RWPE2 (cell line): ENCODE results near the gene METTL4.

Experiments
- ATAC-seq: fragments of 200-7000 bp; cut with Tn5 transposase; 3 replicates; pipeline ENCODE4 v1.9.1; 2021; ENCODE audit warnings: low read depth
- DNase-seq: peaks from one replicate; pipeline ENCODE4 v3.0.0-alpha.2; 2020; ENCODE audit warnings: low spot score
- H3K27ac ChIP-seq: fragments of 450-650 bp; 2 replicates; pipeline ENCODE4 v1.5.1; 2017; ENCODE audit warnings: mild to moderate bottlenecking; ENCODE audit not compliant: poor library complexity, severe bottlenecking
- H3K27me3 ChIP-seq: fragments of 250-450 bp; sonication (Bioruptor Pico); 2 replicates; pipeline ENCODE4 v1.5.1; 2021; ENCODE audit warnings: mild to moderate bottlenecking, moderate library complexity; ENCODE audit not compliant: insufficient read depth, poor library complexity, severe bottlenecking
- H3K36me3 ChIP-seq: fragments of 250-450 bp; sonication (Bioruptor Pico); 2 replicates; pipeline ENCODE4 v1.5.1; 2020; ENCODE audit warnings: low read depth, mild to moderate bottlenecking, moderate library complexity
- H3K4me1 ChIP-seq: fragments of 250-450 bp; sonication (Bioruptor Pico); 2 replicates; pipeline ENCODE4 v1.5.1; 2021; ENCODE audit warnings: mild to moderate bottlenecking, moderate library complexity; ENCODE audit not compliant: insufficient read depth, poor library complexity, severe bottlenecking
- H3K4me3 ChIP-seq: fragments of 250-450 bp; sonication (Bioruptor Pico); 2 replicates; pipeline ENCODE4 v1.5.1; 2021; ENCODE audit warnings: mild to moderate bottlenecking, moderate library complexity; ENCODE audit not compliant: severe bottlenecking
- H3K9me3 ChIP-seq: fragments of 250-450 bp; sonication (Bioruptor Pico); 2 replicates; pipeline ENCODE4 v1.5.1; 2021; ENCODE audit warnings: mild to moderate bottlenecking, moderate library complexity; ENCODE audit not compliant: severe bottlenecking
- CTCF ChIP-seq: fragments of 450-650 bp; IDR thresholded peaks from one replicate; pipeline ENCODE4 v1.5.1; 2017; ENCODE audit warnings: mild to moderate bottlenecking, moderate library complexity; ENCODE audit not compliant: poor library complexity, severe bottlenecking

The METTL4 gene

GRCh38 chr18:2568129-2568528 is 3.2 kb downstream of the METTL4 start:
- TF ChIP-seq CTCF = no peak
- H3K27ac ChIP-seq = no peak overlapping the region
- ATAC-seq = no peak
- no peak for DNase-seq
- H3K9me3 ChIP-seq = no peaks in the 10 kb centered on the region
- H3K36me3 ChIP-seq = peaks cover 37% of the 10 kb centered on the region
- no peak overlapping the region for H3K4me3 ChIP-seq
- peaks cover 11% of the 10 kb centered on the region for H3K4me1 ChIP-seq
- no peaks in the 10 kb centered on the region for H3K27me3 ChIP-seq

DNA sequence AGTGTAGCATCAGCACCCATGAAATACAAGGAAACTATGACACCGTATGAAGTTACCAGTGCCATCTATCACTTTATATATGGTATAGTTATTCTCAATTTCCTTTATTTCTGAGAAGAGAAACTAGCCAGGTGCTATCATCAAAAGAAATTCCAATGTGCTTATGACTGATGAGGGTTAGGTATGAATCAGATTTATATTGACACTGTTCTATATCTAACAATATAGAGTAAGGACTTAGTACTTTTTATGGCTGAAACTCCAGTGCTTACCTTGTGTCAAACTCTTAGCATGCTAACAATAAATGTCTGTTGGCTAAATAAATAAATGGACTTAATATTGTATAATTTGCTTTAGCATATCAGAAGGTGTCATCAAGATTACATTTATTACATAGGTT is 6.9 kb downstream of the METTL4 start:
- no peaks in the 10 kb centered on the region for H3K4me1 ChIP-seq
- no peaks in the 10 kb centered on the region for H3K9me3 ChIP-seq
- H3K36me3 ChIP-seq = peaks cover 56% of the 10 kb centered on the region
- no peak overlapping the region for H3K27ac ChIP-seq
- ATAC-seq = no peak
- no peak for DNase-seq
- H3K4me3 ChIP-seq = no peak overlapping the region
- no peak for TF ChIP-seq CTCF
- no peaks in the 10 kb centered on the region for H3K27me3 ChIP-seq

DNA sequence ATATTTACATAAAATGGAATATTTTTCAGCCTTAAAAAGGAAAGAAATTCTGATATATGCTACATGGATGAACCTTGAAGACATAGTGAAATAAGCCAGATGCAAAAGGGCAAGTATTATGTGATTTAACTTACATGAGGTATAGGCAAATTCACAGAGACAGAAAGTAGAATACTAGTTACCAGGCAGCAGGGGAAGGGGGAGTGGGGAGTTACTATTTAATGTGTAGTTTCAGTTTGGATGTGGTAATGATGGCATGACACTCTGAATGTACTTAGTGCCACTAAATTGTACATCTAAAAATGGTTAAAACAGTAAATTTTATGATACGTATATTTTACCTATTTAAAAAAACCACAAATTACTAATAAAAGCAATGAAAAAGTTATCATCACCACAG is 12.1 kb downstream of the METTL4 start:
- no peak for TF ChIP-seq CTCF
- Histone ChIP-seq H3K9me3 (no peaks in the 10 kb centered on the region), H3K4me3 (no peak overlapping the region), H3K27ac (no peak overlapping the region), H3K4me1 (no peaks in the 10 kb centered on the region), H3K36me3 (peaks cover 36% of the 10 kb centered on the region), H3K27me3 (no peaks in the 10 kb centered on the region)
- ATAC-seq (no peak), DNase-seq (no peak)

DNA sequence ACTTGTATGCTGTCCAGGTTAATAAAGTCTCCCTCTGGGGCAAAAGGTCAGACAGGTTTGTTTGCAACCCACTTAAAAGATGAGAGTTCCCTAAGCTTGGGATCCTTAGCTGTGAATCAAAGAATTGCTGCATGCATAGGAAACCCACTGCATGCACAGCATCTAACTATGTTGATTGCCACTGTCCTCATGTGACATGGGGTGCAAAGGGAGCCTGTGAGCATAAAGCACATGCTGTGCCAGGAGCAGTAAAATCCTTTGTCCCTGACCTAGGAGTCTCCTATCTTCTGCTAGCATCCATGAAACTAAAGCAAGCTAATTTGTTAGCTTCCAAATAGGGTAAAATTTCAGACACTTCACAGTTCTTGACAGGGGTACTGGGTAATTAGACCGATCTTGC is 13.8 kb downstream of the METTL4 start:
- Histone ChIP-seq H3K27me3 (no peaks in the 10 kb centered on the region), H3K9me3 (no peaks in the 10 kb centered on the region), H3K4me1 (no peaks in the 10 kb centered on the region), H3K4me3 (no peak overlapping the region), H3K27ac (no peak overlapping the region), H3K36me3 (peaks cover 42% of the 10 kb centered on the region)
- TF ChIP-seq CTCF = no peak
- ATAC-seq = no peak
- no peak for DNase-seq

- no peak overlapping the region for H3K27ac ChIP-seq
- no peak overlapping the region for H3K4me3 ChIP-seq
- no peaks in the 10 kb centered on the region for H3K4me1 ChIP-seq
- no peak for TF ChIP-seq CTCF
- no peak for DNase-seq
- no peak for ATAC-seq
- peaks cover 39% of the 10 kb centered on the region for H3K36me3 ChIP-seq
- no peaks in the 10 kb centered on the region for H3K9me3 ChIP-seq
- H3K27me3 ChIP-seq = no peaks in the 10 kb centered on the region
These were observed 15.4 kb downstream of the METTL4 start for GRCh38 chr18:2555895-2556294.
